Measurements from ENCODE around the gene PIK3CA.

GRCh38 chr3:179147873-179148615, at the start of gene PIK3CA:
- TF ChIP-seq, protein P1, sequence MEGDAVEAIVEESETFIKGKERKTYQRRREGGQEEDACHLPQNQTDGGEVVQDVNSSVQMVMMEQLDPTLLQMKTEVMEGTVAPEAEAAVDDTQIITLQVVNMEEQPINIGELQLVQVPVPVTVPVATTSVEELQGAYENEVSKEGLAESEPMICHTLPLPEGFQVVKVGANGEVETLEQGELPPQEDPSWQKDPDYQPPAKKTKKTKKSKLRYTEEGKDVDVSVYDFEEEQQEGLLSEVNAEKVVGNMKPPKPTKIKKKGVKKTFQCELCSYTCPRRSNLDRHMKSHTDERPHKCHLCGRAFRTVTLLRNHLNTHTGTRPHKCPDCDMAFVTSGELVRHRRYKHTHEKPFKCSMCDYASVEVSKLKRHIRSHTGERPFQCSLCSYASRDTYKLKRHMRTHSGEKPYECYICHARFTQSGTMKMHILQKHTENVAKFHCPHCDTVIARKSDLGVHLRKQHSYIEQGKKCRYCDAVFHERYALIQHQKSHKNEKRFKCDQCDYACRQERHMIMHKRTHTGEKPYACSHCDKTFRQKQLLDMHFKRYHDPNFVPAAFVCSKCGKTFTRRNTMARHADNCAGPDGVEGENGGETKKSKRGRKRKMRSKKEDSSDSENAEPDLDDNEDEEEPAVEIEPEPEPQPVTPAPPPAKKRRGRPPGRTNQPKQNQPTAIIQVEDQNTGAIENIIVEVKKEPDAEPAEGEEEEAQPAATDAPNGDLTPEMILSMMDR (IDR thresholded peaks at IDR 0.05) = no peak
- peak; percentile 85 to 95 (median 93) for TF ChIP-seq POLR2AphosphoS5 (IDR thresholded peaks at IDR 0.05)
